Testis (tissue), 3 donors: ENCODE data around the gene TDRD9. TPM values are rescaled to one million over a fixed set of nuclear protein-coding genes. Genes with fewer than 3 reads are reported as not detected.

ENCODE experiments used
- DNase-seq: peaks from one replicate; pipeline ENCODE4 v3.0.0-alpha.2; 2019
- H3K27ac ChIP-seq, 2 donors: fragments of 200-600 bp; sonication (generic); one replicate each; pipeline ENCODE4 v1.5.1; 2019
- H3K27me3 ChIP-seq: fragments of 200-600 bp; sonication (generic); one replicate; pipeline ENCODE4 v1.5.1; 2019
- H3K36me3 ChIP-seq: fragments of 200-600 bp; sonication (generic); one replicate; pipeline ENCODE4 v1.5.1; 2017; ENCODE audit warnings: low read depth; ENCODE audit errors: missing control alignments
- H3K4me1 ChIP-seq: fragments of 200-600 bp; sonication (generic); one replicate; pipeline ENCODE4 v1.5.1; 2019
- H3K4me3 ChIP-seq, 2 donors: fragments of 200-600 bp; sonication (generic); one replicate each; pipeline ENCODE4 v1.5.1; 2017 to 2019
- H3K9me3 ChIP-seq: fragments of 200-600 bp; sonication (generic); one replicate; pipeline ENCODE4 v1.5.1; 2017
- POLR2A ChIP-seq: fragments of 450-650 bp; IDR thresholded peaks from one replicate; pipeline ENCODE4 v1.6.1; 2017; ENCODE audit warnings: antibody characterized with exemption, mild to moderate bottlenecking, moderate library complexity
- WGBS, 2 donors: methylation state at CpG; one replicate each; pipeline ENCODE4 v1.1.5; 2018; 5-methylcytosine and 5-hydroxymethylcytosine counted together
- intact Hi-C: fragments of 100-400 bp; cut with DNase I; formaldehyde crosslinking; loops from one replicate; pipeline ENCODE4 v1.15.1; 2023; ENCODE audit warnings: low total_unique reads
- polyA plus RNA-seq: library from polyadenylated mRNA; stranded (reverse); fragments of 350-450 nt; fragmentation: Illumina TruSeq; extraction: RNeasy Lipid Tissue Mini Kit (QIAGEN cat#74804); gene quantifications from one replicate; pipeline ENCODE4 v1.2.3, GENCODE V29; 2014; ENCODE audit warnings: low read depth, low replicate concordance; ENCODE audit not compliant: insufficient read depth
- total RNA-seq, 2 donors: library from RNA; depleted of rRNA; stranded (reverse); fragments of >200 nt; gene quantifications; one replicate each; pipeline ENCODE4 v1.2.3, GENCODE V29; 2016
- TF ChIP-seq, protein P1 (sequence below), 3 experiments: fragments of 450-650 bp in 2 of 3; fragments of 200-600 bp in 1 of 3; sonication (generic) in 1 of 3; IDR thresholded peaks; one replicate each; pipeline ENCODE4 v1.5.1; 2016 to 2019; ENCODE audit warnings: antibody characterized with exemption in 3 of 3, mild to moderate bottlenecking in 2 of 3, moderate library complexity in 1 of 3

TDRD9 gene
- total and polyA plus RNA-seq, 3 donors from 2014 or later: 41.8 to 72.8 (median 68.5) TPM

DNA sequence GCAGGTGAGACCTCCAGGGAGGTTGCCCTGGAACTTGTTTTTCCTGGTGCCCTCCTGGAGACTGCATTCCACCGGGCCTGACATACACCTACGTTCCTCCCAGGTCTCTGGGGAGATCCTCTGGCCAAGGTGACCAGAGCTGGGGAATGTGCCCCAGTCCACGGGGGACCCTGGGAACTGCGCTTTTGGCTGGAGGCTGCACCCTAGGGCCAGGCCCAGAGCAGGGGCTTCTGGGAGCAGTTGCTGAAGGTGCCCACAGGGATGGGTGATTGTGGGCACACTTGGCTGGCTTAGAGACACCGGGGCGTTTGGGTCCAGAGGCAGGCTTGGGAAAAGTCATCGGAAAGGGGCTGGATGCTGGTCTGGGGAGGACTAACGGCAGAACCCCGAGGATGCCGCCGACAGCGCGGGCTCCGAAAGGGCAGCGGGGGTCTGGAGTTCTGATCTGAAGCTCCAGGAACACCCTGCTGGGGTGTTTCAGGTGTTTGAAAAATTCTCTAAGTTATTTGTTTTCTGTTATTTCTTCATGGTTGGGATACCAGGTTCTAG is 36.5 kb upstream of the TDRD9 start:
- Histone ChIP-seq H3K9me3 (no peaks in the 10 kb centered on the region), H3K27ac (no peak overlapping the region), H3K4me1 (no peaks in the 10 kb centered on the region), H3K27me3 (no peaks in the 10 kb centered on the region), H3K4me3 (no peak overlapping the region), H3K36me3 (no peaks in the 10 kb centered on the region)
- WGBS, 2 donors: 85 to 96% methylated on average over 13 to 14 of the region's 15 CpGs
- intact Hi-C loops: no loop called here
- TF ChIP-seq, protein P1, sequence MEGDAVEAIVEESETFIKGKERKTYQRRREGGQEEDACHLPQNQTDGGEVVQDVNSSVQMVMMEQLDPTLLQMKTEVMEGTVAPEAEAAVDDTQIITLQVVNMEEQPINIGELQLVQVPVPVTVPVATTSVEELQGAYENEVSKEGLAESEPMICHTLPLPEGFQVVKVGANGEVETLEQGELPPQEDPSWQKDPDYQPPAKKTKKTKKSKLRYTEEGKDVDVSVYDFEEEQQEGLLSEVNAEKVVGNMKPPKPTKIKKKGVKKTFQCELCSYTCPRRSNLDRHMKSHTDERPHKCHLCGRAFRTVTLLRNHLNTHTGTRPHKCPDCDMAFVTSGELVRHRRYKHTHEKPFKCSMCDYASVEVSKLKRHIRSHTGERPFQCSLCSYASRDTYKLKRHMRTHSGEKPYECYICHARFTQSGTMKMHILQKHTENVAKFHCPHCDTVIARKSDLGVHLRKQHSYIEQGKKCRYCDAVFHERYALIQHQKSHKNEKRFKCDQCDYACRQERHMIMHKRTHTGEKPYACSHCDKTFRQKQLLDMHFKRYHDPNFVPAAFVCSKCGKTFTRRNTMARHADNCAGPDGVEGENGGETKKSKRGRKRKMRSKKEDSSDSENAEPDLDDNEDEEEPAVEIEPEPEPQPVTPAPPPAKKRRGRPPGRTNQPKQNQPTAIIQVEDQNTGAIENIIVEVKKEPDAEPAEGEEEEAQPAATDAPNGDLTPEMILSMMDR (IDR thresholded peaks at IDR 0.05): no peak
- TF ChIP-seq POLR2A: no peak
- DNase-seq: no peak

DNA sequence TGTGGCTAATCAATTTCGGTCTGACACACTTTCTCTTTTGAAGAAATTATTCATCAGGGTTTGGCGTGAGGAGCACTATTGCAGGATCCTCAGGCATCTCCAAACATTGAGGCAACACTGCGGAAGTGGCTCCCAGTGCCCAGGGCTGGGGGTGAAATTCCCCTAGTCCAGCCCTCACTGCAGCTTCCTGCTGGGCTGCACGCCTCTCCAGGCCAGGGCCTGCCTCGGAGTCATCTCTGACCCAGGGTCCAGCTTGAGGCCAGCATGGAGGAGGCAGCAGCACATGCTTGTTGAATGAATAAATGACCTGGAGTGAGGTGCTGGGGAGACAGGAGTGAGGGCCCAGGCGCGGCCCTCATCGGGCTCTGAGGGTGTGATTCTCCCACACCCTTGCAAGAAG is 36.0 kb upstream of the TDRD9 start:
- Histone ChIP-seq H3K4me1 (no peaks in the 10 kb centered on the region), H3K9me3 (no peaks in the 10 kb centered on the region), H3K4me3 (no peak overlapping the region), H3K36me3 (no peaks in the 10 kb centered on the region), H3K27me3 (no peaks in the 10 kb centered on the region), H3K27ac (no peak overlapping the region)
- 95% methylated on average over 8 of the region's 8 CpGs for WGBS, 2 donors
- no peak for DNase-seq
- no peak for TF ChIP-seq POLR2A
- TF ChIP-seq, protein P1 (IDR thresholded peaks at IDR 0.05): no peak
- intact Hi-C loops: no loop called here

DNA sequence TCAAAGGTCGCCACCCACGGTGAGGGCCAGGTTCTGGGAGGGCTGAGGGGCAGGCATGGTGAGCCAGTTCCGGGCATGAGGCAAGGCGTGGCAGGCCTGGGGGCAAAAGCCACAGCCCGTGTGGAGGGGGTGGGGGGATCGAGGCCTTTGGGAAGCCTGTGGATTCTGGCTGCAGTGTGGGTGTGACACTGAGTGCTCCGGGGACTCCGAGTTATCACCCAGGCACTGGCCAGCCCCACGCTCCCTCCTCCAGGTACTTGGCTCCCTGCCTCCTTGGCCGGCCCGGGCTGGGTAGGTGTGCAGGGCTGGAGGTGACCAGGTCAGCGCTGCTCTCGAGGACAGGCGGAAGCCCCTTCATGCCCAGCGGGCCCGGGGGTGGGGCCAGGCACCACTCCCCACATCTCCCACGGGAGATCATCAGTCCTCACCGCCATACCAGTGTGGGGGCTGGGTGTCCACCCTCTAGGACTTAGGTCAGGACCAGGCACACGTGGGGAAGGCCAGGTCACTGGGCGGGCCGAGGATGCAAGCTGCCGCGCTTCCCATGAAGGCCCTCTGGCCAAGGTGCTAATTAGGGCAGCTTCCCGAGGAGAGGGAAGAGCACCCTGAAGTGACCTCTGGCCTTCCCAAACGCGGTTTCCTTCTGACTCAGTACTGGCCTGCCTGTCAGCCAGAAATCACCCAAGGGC is 34.1 kb upstream of the TDRD9 start:
- Histone ChIP-seq H3K9me3 (no peaks in the 10 kb centered on the region), H3K27ac (no peak overlapping the region), H3K36me3 (no peaks in the 10 kb centered on the region), H3K4me1 (no peaks in the 10 kb centered on the region), H3K4me3 (no peak overlapping the region), H3K27me3 (no peaks in the 10 kb centered on the region)
- DNase-seq: no peak
- WGBS, 2 donors: 69 to 73% methylated on average over 6 to 26 of the region's 26 CpGs
- no peak for TF ChIP-seq POLR2A
- TF ChIP-seq, protein P1 (IDR thresholded peaks at IDR 0.05): no peak
- intact Hi-C loops: no loop called here

DNA sequence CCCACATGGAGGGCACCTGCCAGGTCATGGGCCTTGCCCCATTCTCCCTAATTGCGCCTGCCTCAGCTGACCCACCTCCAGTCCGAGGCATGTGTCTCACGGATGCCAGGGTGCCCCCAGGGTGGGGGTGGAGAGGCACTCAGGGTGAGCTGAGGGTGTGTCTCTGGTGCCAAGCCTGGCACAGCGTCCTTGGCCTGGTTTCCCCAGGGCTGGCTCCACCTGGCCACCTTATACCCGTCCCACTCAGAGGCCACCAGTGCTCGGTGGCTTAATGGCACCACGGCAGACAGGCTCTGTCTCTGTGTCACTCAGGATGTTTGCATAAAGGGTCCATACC is 33.6 kb upstream of the TDRD9 start:
- Histone ChIP-seq H3K4me3 (no peak overlapping the region), H3K27me3 (no peaks in the 10 kb centered on the region), H3K27ac (no peak overlapping the region), H3K4me1 (no peaks in the 10 kb centered on the region), H3K36me3 (no peaks in the 10 kb centered on the region), H3K9me3 (no peaks in the 10 kb centered on the region)
- intact Hi-C loops: no loop called here
- WGBS, 2 donors: 80 to 100% methylated on average over 1 to 7 of the region's 7 CpGs
- TF ChIP-seq POLR2A: no peak
- TF ChIP-seq, protein P1 (IDR thresholded peaks at IDR 0.05): no peak
- no peak for DNase-seq

DNA sequence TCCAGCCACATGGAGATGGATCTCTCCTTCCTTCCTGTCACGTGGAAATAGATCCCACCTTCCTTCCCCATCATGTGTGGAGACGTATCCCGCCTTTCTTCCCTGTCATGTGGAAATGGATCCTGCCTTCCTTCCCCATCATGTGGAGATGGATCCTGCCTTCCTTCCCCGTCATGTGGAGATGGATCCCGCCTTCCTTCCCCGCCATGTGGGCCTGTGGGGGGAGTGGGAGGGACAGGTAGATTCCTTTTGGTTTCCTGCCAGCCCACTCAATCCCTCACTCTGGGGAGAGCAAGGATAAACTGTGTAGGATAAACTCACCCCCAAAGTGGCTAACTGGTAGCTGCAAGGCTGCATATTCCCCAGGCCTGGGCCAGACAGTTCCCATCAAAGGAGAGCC is 31.7 kb upstream of the TDRD9 start:
- no peak for TF ChIP-seq POLR2A
- TF ChIP-seq, protein P1 (IDR thresholded peaks at IDR 0.05): no peak
- intact Hi-C loops: no loop called here
- 66 to 78% methylated on average over 6 of the region's 6 CpGs for WGBS, 2 donors
- Histone ChIP-seq H3K36me3 (no peaks in the 10 kb centered on the region), H3K4me1 (peaks cover 3% of the 10 kb centered on the region), H3K9me3 (no peaks in the 10 kb centered on the region), H3K4me3 (no peak overlapping the region), H3K27ac (no peak overlapping the region), H3K27me3 (no peaks in the 10 kb centered on the region)
- DNase-seq: no peak
